DOHH2 (cell line): Measurements from ENCODE around the gene DENND6B.

Experiments
- H3F3A ChIP-seq: fragments of 200-600 bp; sonication (generic), shearing (Covaris generic); 2 replicates; pipeline ENCODE4 v1.6.0; 2016; ENCODE audit warnings: antibody characterized with exemption, mild to moderate bottlenecking; ENCODE audit not compliant: control insufficient read depth, insufficient read depth
- H3K27ac ChIP-seq: fragments of 200-600 bp; sonication (generic); 2 replicates; pipeline ENCODE4 v1.5.1; 2014; ENCODE audit warnings: low read depth, mild to moderate bottlenecking, low read length, moderate library complexity
- H3K27me3 ChIP-seq: fragments of 200-600 bp; sonication (generic); 2 replicates; pipeline ENCODE4 v1.6.1; 2014; ENCODE audit warnings: mild to moderate bottlenecking, low read length, mixed read lengths; ENCODE audit not compliant: control insufficient read depth
- H3K36me3 ChIP-seq: fragments of 200-600 bp; sonication (generic); 2 replicates; pipeline ENCODE4 v1.6.1; 2014; ENCODE audit warnings: mild to moderate bottlenecking, low read length, moderate library complexity, mixed read lengths; ENCODE audit not compliant: control insufficient read depth
- H3K4me1 ChIP-seq: fragments of 200-600 bp; sonication (generic); 2 replicates; pipeline ENCODE4 v1.6.1; 2014; ENCODE audit warnings: mild to moderate bottlenecking, low read length, mixed read lengths; ENCODE audit not compliant: control insufficient read depth
- H3K4me2 ChIP-seq: fragments of 200-600 bp; sonication (generic); 2 replicates; pipeline ENCODE4 v1.6.0; 2014; ENCODE audit warnings: mild to moderate bottlenecking, low read length, moderate library complexity
- H3K4me3 ChIP-seq: fragments of 200-600 bp; sonication (generic); 2 replicates; pipeline ENCODE4 v1.5.1; 2014; ENCODE audit warnings: mild to moderate bottlenecking, low read length, mixed read lengths
- H3K79me2 ChIP-seq: fragments of 200-600 bp; sonication (generic); 2 replicates; pipeline ENCODE4 v1.6.1; 2014; ENCODE audit warnings: mild to moderate bottlenecking, low read length, mixed read lengths; ENCODE audit not compliant: control insufficient read depth
- H3K9me2 ChIP-seq: fragments of 200-600 bp; sonication (generic); replicated peaks from 2 replicates; pipeline ENCODE4 v1.6.1; 2014; ENCODE audit warnings: mild to moderate bottlenecking, low read length, mixed read lengths; ENCODE audit not compliant: control insufficient read depth
- H3K9me3 ChIP-seq: fragments of 200-600 bp; sonication (generic); 2 replicates; pipeline ENCODE4 v1.6.1; 2014; ENCODE audit warnings: antibody characterized with exemption, low read length, mixed read lengths; ENCODE audit not compliant: control insufficient read depth, insufficient read depth
- H4K20me1 ChIP-seq: fragments of 200-600 bp; sonication (generic); 2 replicates; pipeline ENCODE4 v1.6.0; 2014; ENCODE audit warnings: low read depth, mild to moderate bottlenecking, antibody characterized with exemption, low read length, moderate library complexity; ENCODE audit not compliant: control insufficient read depth, insufficient read depth
- EZH2phosphoT487 ChIP-seq: fragments of 200-600 bp; sonication (generic); IDR thresholded peaks from 2 replicates; pipeline ENCODE4 v1.6.1; 2017; ENCODE audit warnings: borderline replicate concordance, mild to moderate bottlenecking, antibody characterized with exemption, low read length, moderate library complexity, mixed read lengths
- TF ChIP-seq, protein P1 (sequence below): fragments of 200-600 bp; sonication (generic); IDR thresholded peaks from one replicate; pipeline ENCODE4 v1.5.1; 2014; ENCODE audit warnings: antibody characterized with exemption, mild to moderate bottlenecking, low read depth, low read length; ENCODE audit not compliant: poor library complexity, severe bottlenecking

The DENND6B gene

GRCh38 chr22:50309601-50309991 is 17.2 kb downstream of the DENND6B start:
- Histone ChIP-seq H3K9me3 (no peaks in the 10 kb centered on the region), H4K20me1 (peaks cover 4% of the 10 kb centered on the region; the same call in 1 of the 2 replicates), H3K4me1 (peaks cover 76% of the 10 kb centered on the region), H3K79me2 (peaks cover 35% of the 10 kb centered on the region), H3K27ac (0 out of 2 replicates have a peak overlapping the region, but pooled peaks have one; percentile 79), H3K9me2 (no peaks in the 10 kb centered on the region), H3K36me3 (peaks cover 18% of the 10 kb centered on the region), H3K4me3 (no peak overlapping the region), H3K4me2 (peak overlapping the region; percentile 80), H3K27me3 (no peaks in the 10 kb centered on the region), H3F3A (peaks cover 31% of the 10 kb centered on the region)
- TF ChIP-seq, protein P1, sequence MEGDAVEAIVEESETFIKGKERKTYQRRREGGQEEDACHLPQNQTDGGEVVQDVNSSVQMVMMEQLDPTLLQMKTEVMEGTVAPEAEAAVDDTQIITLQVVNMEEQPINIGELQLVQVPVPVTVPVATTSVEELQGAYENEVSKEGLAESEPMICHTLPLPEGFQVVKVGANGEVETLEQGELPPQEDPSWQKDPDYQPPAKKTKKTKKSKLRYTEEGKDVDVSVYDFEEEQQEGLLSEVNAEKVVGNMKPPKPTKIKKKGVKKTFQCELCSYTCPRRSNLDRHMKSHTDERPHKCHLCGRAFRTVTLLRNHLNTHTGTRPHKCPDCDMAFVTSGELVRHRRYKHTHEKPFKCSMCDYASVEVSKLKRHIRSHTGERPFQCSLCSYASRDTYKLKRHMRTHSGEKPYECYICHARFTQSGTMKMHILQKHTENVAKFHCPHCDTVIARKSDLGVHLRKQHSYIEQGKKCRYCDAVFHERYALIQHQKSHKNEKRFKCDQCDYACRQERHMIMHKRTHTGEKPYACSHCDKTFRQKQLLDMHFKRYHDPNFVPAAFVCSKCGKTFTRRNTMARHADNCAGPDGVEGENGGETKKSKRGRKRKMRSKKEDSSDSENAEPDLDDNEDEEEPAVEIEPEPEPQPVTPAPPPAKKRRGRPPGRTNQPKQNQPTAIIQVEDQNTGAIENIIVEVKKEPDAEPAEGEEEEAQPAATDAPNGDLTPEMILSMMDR = no peak
- no peak for TF ChIP-seq EZH2phosphoT487

DNA sequence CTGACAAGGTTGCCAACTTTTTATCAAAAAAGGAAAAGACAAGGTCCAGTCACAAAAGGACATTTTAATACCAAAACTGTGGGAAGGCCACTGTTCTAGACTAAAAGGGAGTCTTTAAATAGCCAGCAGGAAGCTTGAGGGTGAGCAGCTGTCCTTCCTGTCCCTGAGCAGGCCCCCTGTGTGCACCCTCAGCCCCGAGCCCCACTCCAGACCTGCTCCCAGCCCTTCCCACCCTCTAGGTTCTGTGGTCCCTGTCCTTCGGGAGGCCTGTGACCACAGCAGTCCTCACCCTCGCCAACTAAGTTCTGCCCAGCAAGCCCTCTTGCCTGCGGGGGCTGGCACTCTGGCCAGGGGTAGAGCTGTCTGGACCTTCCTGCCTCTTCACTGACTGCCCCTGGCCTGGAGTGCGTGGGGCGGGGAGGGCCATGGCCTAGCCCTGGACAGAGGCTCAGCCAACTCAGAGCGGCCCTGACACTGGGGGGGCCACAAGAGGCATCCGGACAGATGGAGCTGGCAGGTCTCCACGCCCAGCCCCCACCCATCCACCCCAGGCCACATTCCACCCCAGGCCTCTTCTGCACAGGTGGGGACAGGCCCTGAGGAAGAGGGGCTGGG is 17.7 kb downstream of the DENND6B start:
- H3K27ac ChIP-seq = peak overlapping the region; percentile 79
- peak overlapping the region; percentile 57 for H3K4me3 ChIP-seq
- H3F3A ChIP-seq = peaks cover 30% of the 10 kb centered on the region
- no peaks in the 10 kb centered on the region for H3K27me3 ChIP-seq
- peaks cover 4% of the 10 kb centered on the region; the same call in 1 of the 2 replicates for H4K20me1 ChIP-seq
- TF ChIP-seq EZH2phosphoT487 = no peak
- TF ChIP-seq, protein P1 = no peak
- H3K4me2 ChIP-seq = peak overlapping the region; percentile 80
- H3K9me3 ChIP-seq = no peaks in the 10 kb centered on the region
- H3K4me1 ChIP-seq = peaks cover 77% of the 10 kb centered on the region
- peaks cover 20% of the 10 kb centered on the region for H3K36me3 ChIP-seq
- H3K79me2 ChIP-seq = peaks cover 37% of the 10 kb centered on the region
- no peaks in the 10 kb centered on the region for H3K9me2 ChIP-seq

GRCh38 chr22:50308597-50308935 is 18.2 kb downstream of the DENND6B start:
- Histone ChIP-seq H3F3A (peaks cover 32% of the 10 kb centered on the region), H3K4me2 (peak overlapping the region; percentile 80)

More at GRCh38 chr22:50308597-50308935, 18.2 kb downstream of the DENND6B start:
- Histone ChIP-seq H3K4me3 (peak overlapping the region; percentile 57), H3K9me3 (no peaks in the 10 kb centered on the region), H3K79me2 (peaks cover 37% of the 10 kb centered on the region), H3K9me2 (no peaks in the 10 kb centered on the region), H3K27ac (peak overlapping the region; percentile 79), H3K4me1 (peaks cover 77% of the 10 kb centered on the region), H4K20me1 (peaks cover 7% of the 10 kb centered on the region), H3K36me3 (peaks cover 25% of the 10 kb centered on the region), H3K27me3 (no peaks in the 10 kb centered on the region)
- TF ChIP-seq EZH2phosphoT487 = no peak
- TF ChIP-seq, protein P1 = no peak
